Cerebellar cortex (tissue), 1 donor: ENCODE results near the gene AP4M1.
A peak's percentile ranks its signal among the peaks of the same experiment; 100 is the strongest.

ENCODE experiments used
- DNase-seq: peaks from one replicate; pipeline ENCODE4 v3.0.0-alpha.2; 2015; ENCODE audit warnings: low spot score

AP4M1 gene

GRCh38 chr7:100157334-100158228, 56.1 kb downstream of the AP4M1 start:
- peak; percentile 68 for DNase-seq
